Dermis blood vessel endothelial cell (primary cell): ENCODE measurements around the gene PPP1R3C. TPM values are rescaled to one million over a fixed set of nuclear protein-coding genes. Genes with fewer than 3 reads are reported as not detected.
A peak's percentile ranks its signal among the peaks of the same experiment; 100 is the strongest.

Experiments used
- DNase-seq: peaks from one replicate; pipeline ENCODE4 v3.0.0; 2010
- total RNA-seq: library from RNA; depleted of rRNA; stranded (reverse); fragments of >200 nt; gene quantifications from 2 replicates; pipeline ENCODE4 v1.2.3, GENCODE V29; 2014

The PPP1R3C gene
- total RNA-seq, result 0.51 TPM in 2 replicates

DNA sequence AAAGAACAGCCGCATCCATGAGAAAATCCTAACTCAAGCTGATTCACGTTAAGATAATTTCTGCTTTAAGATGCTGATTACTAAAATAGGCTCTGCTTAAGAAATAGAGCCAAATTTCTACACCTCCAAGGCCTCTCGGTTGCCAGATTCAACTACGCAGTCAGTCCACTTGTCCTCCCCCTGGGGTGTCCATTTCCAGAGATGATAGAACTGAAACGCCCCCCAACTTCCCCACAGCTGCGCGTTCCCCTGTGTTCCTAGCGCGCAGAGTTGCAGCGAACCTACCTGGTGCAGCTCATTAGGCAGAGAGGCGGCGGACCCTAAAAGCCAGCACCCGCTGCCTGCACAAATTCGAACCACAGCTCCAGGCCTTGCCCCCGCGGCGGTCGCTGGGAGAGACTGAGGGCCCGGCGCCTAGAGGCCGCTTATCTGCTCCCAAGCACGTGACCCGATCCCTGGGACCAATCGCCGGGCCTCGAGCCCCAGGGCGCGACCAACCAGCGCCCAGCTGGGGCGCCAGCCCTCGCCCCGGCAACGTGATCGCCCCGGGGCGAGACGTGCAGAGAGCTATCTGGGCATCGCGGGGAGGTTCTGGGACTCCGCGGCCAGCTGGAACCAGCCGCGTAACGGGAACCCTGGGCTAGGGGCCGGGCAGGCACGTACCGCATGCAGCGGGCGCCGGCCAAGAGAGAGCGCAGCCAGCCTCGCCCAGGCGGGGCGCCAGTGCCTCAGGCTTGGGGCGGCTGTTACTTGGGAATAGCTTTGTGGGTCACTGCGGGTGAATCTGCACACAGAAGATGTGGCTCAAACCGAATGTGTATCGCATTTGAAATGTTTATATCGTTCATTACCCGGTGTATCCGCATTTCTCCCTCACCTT lies at the start of gene PPP1R3C:
Gene PPP1R3C, minus strand, starts transcription at position 401 of the 880 bp plus-strand sequence. Its CDS starts 102 bp downstream, at position 299.
- DNase-seq, result peak; percentile 74

DNA sequence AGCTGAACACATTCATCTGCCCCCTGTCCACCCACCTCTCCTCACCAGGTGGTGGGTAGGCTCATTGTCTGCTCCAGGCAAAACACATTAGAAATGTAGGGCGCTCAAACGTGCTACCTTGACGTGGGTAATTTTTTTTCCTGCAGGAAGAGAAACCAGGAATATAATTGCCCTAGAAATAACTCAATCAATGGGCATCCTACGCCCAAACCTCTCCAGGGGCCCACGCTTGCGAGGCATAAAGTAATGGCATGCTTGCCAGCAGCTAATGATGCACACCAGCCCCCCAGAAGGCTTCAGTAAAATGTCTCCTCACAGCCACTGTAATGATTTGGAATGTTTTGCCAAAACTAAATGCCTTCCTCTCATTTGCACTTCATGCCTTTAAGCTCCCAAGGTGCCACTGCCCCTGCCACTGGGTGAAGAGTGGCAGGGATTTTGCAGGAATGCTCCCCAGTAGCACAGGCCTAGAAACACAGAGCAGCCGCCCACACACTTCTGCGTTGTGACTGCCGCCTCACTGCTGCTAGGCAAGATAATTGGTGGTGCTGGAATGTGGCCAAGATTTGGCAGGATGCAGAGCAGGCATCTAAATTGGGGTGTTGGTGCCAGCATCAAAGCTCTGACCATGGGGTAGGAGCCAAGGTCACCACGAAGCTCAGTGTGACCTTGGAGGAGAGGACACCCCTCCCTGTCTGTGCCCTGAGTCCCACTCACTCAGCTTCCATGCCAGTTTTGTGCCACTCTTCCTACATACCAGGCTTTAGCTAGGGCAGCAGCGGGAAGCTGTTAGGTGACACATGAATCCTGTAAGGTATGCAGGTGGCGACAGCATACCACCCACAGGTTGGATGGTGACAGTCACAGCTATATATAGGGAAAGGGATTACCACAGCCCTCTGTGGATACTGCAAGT lies 48.7 kb upstream of the PPP1R3C start:
- peak; percentile 2 for DNase-seq

DNA sequence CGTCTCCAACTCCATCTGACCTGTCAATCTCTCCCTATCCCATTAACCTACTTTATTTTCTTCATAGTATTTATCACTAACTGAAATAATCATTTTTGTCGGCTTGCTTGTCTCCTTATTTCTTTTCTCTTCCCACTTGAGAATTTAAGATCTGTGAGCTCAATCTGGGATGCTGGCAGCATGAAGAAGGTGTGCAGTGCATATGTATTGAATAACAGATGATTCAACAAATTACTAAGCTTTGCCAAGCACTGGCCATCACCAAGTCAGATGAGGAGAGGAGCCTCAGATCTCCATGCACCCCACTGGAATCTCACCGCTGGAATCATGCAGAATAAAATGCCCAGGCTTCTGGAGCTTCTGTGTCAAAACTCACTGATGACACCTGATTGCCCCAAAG lies 47.6 kb upstream of the PPP1R3C start:
- DNase-seq, result no peak

DNA sequence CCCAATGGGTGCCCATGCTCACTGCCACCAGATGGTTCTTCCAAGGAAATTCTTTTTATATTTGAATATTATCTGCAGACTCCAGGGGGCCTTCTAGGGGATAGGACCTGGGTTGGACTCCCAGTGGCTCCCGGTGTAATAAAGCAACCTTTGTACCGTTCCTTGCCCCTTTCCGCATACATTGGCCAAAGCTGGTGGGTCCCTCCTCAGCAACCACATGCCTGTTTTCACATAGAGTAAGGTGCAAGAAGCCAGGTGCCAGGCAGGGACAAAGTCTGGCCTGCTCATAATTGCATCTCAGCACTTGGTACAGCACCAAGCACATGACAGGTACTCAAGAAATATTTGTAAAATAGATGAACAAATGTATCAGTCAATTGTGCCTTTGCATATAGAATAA lies 46.4 kb upstream of the PPP1R3C start:
- DNase-seq, result no peak

DNA sequence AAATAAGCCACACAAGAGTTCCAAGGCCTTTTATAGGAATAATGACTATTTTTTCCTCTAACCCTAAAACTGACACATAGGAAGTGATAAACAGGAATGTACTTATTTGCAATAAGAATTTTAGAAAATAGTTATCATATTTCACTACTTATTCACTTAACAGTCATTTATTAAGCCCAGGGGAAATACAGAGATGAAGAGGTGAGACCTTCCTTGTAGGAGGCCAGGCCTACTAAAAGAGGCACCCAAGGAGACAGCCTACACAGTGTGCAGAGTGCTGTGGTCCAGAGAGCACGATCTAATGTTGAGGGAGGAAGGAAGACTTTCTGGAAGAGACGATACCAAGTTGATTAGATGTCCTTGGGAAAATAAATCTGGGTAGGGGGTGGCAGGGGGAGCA lies 45.0 kb upstream of the PPP1R3C start:
- DNase-seq, result no peak

DNA sequence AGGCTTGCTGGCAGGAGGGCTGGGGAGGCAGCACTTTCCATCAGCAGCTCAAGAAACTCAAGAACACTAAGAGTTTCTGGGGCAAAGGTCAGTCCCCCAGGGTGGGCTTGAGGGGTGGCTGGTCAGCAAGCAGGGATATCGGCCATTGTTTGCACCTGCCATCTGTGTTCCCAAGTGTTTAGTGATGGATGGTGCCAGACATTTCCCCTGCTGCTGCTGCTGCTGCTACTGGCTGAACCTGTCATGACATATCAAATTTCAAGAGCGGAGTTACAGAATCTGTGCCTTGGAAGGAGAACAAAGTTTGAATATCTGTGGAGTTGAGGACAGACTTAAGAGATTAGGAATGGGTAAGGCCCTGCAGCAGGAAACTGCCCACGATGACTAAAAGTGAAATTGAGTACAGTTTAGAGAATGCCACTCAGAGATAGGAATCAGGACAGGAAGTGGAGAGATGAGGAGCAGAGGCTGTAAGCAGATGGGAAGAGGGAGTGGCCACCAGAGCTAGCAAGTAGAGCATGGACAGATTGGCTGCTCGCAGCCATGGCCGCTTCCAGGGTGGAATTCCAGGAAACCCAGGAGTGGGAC lies 39.2 kb upstream of the PPP1R3C start:
- peak; percentile 3 for DNase-seq

DNA sequence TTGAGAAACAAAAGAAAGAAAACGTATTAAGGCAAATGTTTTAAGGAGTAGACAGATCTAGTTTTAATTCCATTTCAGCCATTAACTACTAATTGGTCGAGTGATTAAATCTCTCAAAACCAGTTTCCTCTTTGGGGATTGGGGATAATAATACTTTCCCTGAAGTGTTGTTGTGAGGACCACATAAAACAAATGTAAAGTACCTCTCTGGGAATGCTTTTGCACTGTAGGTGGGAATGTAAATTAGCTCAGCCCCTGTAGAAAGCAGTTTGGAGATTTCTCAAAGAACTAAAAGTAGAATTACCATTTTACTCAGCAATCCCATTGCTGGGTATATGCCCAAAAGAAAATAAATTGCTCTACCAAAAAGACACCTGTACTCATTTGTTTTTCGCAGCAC lies 36.0 kb upstream of the PPP1R3C start:
- DNase-seq, result no peak

DNA sequence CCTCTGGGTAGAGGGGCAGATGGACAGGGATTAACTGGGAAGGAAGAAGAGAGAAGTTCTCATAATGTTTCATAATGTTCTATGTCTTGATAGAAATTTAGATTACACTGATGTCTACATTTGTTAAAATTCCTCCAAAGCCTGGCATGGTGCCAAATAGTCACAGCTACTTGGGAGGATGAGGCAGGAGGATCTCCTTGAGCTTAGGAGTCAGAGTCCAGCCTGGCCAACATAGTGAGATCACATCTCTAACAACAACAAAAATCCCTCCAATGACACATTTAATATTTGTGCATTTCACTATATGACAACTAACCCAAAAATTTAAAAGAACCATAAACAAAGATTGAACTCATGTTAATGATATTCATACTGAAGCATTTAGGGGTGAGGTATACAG lies 33.0 kb upstream of the PPP1R3C start:
- DNase-seq, result no peak

DNA sequence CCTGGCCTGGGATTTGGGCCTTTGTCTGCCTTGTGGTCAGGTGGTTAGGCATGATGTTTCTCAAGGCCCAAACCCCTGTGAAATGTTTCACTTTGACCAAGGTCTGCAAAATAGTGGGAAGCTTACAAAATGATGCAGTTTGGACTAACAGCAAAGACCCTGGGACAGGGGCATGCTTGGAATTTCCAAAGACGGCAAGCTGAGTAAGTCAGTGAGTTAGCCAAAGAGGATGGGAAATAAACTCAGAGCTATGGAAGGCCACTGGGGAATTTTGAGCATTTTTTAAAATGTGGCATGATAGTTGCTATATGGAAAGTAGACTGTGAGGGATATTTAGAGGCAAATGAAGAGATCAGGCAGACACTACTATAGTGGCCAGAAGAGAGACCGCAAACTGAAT lies 31.6 kb upstream of the PPP1R3C start:
- DNase-seq, result no peak

DNA sequence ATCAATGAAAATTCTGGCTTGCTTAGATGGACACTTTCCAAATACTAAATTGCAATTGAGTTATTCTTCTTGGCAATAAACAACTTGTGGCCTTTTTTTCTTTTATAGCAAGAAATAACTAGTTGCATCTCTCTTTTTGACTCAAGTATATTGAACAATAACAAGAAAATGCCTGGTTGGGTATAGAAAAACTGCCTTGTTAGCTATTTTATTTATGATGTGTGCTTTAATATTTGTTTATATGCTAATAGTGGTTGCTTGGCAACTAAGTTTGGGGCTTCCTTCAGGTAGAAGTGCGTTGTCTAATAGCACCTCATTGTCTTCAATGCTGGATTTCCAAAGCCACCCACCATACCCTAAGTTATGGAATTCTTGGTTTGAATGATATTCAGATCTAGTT lies 30.1 kb upstream of the PPP1R3C start:
- DNase-seq, result no peak

DNA sequence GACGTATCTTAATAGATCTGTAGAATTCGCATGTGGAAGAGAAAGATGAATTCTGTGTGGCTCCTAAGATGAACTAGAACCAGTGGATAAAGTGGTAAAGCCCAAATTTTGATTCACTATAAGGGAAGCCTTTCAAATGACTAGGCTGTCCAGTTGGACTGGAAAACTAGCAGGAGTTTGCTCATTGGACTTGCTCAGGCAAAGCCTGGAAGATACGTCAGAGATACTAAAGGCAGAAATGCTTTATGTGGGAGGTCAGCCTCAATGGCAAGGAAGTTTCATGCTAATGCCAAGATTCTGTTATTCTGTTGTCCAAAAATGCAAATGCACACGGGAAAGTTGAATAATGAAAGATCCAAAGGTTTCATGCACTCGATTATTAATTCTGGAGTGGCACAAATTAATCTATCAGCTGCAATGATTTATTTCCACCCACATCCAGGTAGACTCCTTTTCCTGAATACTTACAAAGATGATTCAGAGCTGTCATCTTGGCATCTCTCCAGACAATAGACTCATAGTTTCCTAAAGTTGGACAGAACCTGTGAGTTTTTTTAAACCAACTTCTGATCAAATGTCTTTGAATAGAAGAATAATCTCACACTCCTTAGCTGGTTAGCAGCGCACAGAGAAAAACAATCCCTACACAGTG lies 20.5 kb upstream of the PPP1R3C start:
- peak; percentile 43 for DNase-seq

DNA sequence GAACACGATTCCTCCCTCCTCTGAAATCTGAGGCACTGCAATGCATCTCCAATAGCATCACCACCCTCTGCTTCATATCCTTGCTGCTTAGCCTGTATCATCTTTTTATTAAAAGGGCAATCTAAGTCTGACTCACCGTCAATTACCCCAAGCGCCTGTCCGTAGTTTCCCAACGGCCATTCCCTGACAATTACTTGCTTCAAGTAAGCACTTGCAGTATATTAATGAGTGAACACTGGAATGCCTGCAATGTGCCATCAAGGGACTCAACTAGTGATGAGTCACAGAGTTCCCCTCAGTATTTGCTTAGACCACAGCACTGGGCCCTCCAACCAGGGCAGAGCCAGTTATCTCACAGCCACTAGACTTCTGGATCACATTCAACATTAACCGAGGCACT lies 19.5 kb upstream of the PPP1R3C start:
- no peak for DNase-seq

DNA sequence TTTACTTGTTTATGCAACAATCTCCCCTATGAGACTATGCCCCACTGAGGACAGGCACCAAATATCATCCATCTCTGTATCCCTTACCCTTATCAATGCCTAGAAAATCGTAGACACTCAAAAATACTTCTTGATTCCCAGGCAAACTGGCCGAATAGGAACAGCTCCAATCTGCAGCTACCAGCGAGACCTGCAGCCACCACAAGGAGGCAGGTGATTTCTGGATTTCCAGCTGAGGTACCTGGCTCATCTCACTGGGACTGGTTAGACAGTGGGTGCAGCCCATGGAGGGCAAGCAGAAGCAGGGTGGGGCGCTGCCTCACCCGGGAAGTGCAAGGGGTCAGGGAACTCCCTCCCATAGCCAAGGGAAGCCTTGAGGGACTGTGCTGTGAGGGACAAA lies 10.8 kb upstream of the PPP1R3C start:
- peak; percentile 19 for DNase-seq

DNA sequence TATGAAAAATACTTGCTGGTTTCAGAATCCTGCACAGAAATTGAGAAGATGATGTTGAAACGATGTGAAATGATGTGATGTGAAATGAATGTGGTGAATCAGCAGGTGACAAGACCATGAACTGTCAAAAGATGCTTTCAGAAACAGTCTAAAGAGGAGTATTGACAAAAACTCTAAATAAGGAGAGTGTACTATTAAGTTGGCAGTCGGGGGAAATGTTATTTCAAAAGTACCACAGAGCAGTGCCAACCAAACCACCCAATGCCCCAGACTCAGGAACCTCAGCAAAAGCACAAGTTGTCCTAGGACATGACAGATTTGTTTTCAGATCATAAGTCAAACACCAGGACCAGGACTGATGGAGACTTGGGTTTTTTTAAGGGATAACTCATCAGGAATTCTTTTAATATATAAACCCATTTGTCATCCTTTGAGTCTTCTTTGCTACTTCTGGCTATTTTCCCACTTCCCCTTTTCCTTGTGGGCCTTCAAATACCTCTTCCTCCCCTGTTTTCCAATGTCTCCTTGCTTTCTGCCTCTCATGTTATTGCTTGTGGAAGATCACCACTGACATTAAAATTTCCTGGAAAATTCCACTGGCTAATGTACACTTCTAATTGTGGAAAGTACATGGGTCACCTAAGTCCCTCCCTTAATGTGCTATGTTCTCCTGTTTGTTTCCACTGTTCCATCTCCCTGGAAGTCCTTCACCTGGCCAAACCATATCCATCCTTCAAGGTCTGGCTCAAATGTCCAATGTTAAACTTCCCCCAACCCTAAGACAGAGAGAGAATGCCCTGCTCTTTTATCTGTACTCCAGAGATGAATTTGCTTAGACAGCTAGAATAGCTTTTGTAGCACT lies 10.2 kb upstream of the PPP1R3C start:
- DNase-seq, result no peak

DNA sequence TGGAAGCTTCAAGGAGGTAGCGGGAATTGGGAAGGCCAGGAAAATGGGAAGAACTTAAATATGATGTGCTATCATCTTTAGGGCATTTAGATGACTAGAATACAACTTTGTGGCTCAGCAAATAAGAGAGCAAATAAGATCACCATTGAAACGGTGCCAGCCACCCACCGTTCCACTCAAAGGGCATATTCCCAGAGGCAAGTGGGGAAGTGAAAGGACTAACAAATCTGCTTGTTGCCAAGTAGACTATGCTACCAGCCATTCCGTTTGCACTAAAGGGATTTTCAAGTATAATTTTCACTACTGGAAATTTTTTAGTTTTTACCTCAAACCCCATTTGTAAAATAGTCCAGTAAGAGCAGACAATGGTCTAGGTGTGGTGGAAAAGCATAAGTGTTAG lies 4.0 kb upstream of the PPP1R3C start:
- DNase-seq, result no peak

DNA sequence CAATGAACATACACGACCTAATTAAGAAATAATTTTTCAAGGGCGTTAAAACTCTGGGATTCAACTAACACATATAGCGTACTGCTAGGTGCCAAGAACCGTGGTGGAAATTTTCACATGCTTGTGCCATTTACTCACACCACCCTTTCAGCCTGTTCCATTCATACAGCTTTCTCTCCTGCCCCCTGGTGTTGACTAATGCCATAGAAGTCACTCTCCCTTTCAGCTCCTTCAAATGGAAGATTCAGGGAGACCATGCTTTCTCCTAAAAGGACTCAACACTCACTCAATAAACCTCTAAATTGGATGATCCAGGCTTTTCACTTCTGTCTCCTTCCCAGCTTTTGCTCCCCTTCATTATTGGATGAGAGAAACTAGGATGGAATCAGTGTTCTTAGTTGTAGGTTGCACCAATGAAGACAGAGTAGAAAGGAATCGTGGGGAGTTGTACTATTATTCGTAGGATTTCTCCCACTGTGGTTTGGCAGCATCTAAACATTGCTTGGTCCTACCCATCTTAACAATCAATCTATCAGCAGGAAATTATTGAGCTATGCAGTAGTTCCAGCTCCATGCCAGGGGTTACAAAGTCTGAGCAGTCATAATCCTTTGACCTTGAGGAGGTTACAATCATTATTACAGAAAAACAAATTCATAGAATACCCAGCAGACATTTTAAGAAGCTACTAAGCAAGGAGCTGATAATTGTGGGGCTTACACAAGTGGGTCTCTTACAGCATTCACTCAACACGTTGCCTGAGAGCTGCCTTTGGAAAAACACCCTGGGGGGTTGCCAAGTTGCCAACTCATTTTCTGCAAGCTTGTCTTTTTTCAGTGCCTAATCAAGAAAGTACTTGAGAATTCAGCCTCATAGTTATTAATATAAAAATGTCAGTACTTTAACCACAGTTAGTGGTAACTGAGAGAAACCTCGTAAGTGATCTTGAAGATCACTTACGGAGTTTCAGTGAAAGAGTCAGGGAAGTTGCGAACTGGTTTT lies 2.8 kb upstream of the PPP1R3C start:
- peak; percentile 89 for DNase-seq

DNA sequence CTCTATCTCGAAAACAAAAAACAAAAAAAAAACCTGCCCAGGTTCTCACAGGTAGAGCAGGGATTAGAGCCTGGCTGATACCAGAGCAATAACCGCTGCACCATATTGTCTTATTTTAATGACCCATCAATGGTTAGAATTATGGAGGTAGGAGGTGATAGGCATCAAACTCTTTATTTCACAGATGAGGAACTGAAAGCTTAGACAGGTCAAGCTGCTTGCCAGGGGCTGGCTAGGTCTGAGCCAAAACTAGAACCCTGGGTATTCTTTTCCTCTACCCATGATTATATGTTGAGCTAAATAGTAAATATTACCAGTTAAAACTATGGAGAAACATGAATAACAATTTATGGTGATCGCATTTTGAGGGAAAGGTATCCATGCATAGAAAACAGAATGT lies 2.0 kb upstream of the PPP1R3C start:
- no peak for DNase-seq

DNA sequence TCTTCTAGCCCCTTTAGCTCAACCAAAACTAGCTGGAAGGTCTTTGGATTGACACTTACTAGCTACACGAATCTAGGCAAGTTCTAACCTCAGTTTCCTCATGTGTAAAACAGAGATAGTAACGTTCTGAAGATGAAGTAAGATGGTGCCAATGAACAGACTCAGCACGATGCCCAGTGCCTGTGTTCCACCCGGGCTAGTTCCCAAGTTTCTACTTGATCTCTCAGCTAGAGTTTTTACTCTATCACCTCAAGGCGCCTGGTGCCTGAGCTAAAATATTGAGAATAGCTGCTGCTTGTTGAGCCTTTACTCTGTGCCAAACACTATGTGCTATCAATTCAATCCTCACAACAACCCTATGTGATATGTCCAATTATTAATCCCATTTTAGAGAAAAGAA lies 1.4 kb upstream of the PPP1R3C start:
- DNase-seq, result no peak

DNA sequence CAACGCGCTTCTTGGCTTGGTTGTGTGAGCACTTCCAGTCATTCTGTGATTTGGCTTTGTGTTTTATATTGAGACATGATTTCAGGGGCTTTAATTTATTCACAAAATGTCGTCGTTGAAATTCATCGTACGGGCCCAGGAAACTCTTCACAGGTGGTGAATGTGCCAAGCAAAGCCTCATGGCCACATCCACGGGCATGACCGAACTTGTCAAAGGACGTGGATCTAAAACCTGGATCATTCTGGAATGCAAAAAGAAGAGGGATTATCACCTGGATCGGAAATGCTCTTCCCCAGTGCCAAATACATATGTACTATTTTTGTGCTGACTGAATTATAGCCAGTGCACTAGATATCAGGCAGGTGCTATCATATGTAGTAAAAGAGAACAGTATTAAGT lies 2.2 kb downstream of the PPP1R3C start:
- DNase-seq, result no peak
